Measurements from ENCODE around the gene CTNNA2.

CTNNA2 gene

GRCh38 chr2:80519699-80520291, 1006.9 kb downstream of the CTNNA2 start:
- no peak for DNase-seq (ENCODE audit: low read depth)
- TF ChIP-seq CTCF (IDR thresholded peaks at IDR 0.05; ENCODE audit: control insufficient read depth, insufficient read depth, low read depth, low read length, missing control alignments), result no peak
- no peak overlapping the region for H3K4me3 ChIP-seq (ENCODE audit: control insufficient read depth, low read depth, low read length)

GRCh38 chr2:80525152-80525551, 1012.3 kb downstream of the CTNNA2 start:
- no peak for DNase-seq (ENCODE audit: low read depth)
- no peak for TF ChIP-seq CTCF (IDR thresholded peaks at IDR 0.05; ENCODE audit: control insufficient read depth, insufficient read depth, low read depth, low read length, missing control alignments)
- H3K4me3 ChIP-seq (ENCODE audit: control insufficient read depth, low read depth, low read length), result no peak overlapping the region

GRCh38 chr2:80527119-80527518, 1014.3 kb downstream of the CTNNA2 start:
- TF ChIP-seq CTCF (IDR thresholded peaks at IDR 0.05; ENCODE audit: control insufficient read depth, insufficient read depth, low read depth, low read length, missing control alignments), result no peak
- DNase-seq (ENCODE audit: low read depth), result no peak
- no peak overlapping the region for H3K4me3 ChIP-seq (ENCODE audit: control insufficient read depth, low read depth, low read length)

GRCh38 chr2:80529466-80530165, 1016.8 kb downstream of the CTNNA2 start:
- no peak for DNase-seq (ENCODE audit: low read depth)
- TF ChIP-seq CTCF (IDR thresholded peaks at IDR 0.05; ENCODE audit: control insufficient read depth, insufficient read depth, low read depth, low read length, missing control alignments), result no peak
- no peak overlapping the region for H3K4me3 ChIP-seq (ENCODE audit: control insufficient read depth, low read depth, low read length)

GRCh38 chr2:80530442-80531064, 1017.7 kb downstream of the CTNNA2 start:
- no peak for TF ChIP-seq CTCF (IDR thresholded peaks at IDR 0.05; ENCODE audit: control insufficient read depth, insufficient read depth, low read depth, low read length, missing control alignments)
- no peak for DNase-seq (ENCODE audit: low read depth)
- no peak overlapping the region for H3K4me3 ChIP-seq (ENCODE audit: control insufficient read depth, low read depth, low read length)

- H3K4me3 ChIP-seq (ENCODE audit: control insufficient read depth, low read depth, low read length), result no peak overlapping the region
- no peak for DNase-seq (ENCODE audit: low read depth)
- TF ChIP-seq CTCF (IDR thresholded peaks at IDR 0.05; ENCODE audit: control insufficient read depth, insufficient read depth, low read depth, low read length, missing control alignments), result no peak
Measured at GRCh38 chr2:80531319-80531718, 1018.5 kb downstream of the CTNNA2 start.
